ENCODE measurements around the gene SPR. TPM values are rescaled to one million over a fixed set of nuclear protein-coding genes. Genes with fewer than 3 reads are reported as not detected.

The SPR gene
- total and polyA plus RNA-seq, 2 donors (not counting 1 experiment from before 2014, with no cell fraction given) = not detected

DNA sequence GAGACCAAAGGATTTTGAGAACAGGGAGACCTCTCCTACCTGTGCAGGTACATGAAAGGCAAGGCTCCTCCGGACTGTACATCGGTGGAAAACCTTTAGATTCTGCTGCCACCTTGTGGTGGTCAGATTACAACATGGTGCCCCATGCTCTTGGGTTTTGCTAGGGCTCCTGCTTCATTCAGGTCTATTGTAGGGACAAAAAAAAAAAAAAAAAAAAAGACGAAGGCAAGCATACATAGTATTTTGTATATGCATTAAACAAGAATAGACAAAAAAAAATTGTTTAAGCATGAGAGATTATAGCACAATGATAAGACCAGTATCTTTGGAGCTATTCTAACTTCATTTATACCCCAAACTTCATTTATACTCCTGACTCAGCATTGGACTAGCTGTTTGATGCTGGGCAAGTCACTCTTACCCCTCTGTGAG lies 27.4 kb upstream of the SPR start:
- no peaks in the 10 kb centered on the region for H3K79me2 ChIP-seq (ENCODE audit: control insufficient read depth, insufficient read depth, low read length)
- peaks cover 0 to 7% (median 0%) of the 10 kb centered on the region in 3 donors for H3K9me3 ChIP-seq (ENCODE audit: control extremely low read depth in 1 of 3, control insufficient read depth in 2 of 3, insufficient read depth in 1 of 3, low read length in 2 of 3)
- no peak overlapping the region for H3K4me3 Mint-ChIP-seq
- peaks cover 50% of the 10 kb centered on the region for H3K27me3 Mint-ChIP-seq
- peaks cover 10% of the 10 kb centered on the region in 2 donors for H3K4me1 ChIP-seq (ENCODE audit: control insufficient read depth in 2 of 2, insufficient read depth in 2 of 2, low read length in 2 of 2)
- H4K20me1 ChIP-seq (ENCODE audit: control insufficient read depth, insufficient read depth, low read length, poor library complexity, severe bottlenecking) = no peaks in the 10 kb centered on the region
- intact Hi-C loops (cut with micrococcal nuclease) = loop anchor here (1.0 kb wide), 1 partner anchor 89 kb away; no protein-coding TSS in a partner anchor
- no peak for TF ChIP-seq EZH2 (IDR thresholded peaks at IDR 0.05; ENCODE audit: borderline replicate concordance, insufficient read depth, low read depth, low read length, poor library complexity, severe bottlenecking)
- TF ChIP-seq, protein P1, sequence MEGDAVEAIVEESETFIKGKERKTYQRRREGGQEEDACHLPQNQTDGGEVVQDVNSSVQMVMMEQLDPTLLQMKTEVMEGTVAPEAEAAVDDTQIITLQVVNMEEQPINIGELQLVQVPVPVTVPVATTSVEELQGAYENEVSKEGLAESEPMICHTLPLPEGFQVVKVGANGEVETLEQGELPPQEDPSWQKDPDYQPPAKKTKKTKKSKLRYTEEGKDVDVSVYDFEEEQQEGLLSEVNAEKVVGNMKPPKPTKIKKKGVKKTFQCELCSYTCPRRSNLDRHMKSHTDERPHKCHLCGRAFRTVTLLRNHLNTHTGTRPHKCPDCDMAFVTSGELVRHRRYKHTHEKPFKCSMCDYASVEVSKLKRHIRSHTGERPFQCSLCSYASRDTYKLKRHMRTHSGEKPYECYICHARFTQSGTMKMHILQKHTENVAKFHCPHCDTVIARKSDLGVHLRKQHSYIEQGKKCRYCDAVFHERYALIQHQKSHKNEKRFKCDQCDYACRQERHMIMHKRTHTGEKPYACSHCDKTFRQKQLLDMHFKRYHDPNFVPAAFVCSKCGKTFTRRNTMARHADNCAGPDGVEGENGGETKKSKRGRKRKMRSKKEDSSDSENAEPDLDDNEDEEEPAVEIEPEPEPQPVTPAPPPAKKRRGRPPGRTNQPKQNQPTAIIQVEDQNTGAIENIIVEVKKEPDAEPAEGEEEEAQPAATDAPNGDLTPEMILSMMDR (IDR thresholded peaks at IDR 0.05) = peak; percentile 82
- CTCF ChIA-PET = interaction anchor here (0.5 to 1.5 kb wide), 21 partner anchors 8 to 1888 kb away, joined by 3 to 19 read pairs (median 4); no protein-coding TSS in a partner anchor
- DNase-seq (peak; percentile 72), ATAC-seq (ENCODE audit: low read depth) (peak; percentile 67)
- H3K27ac ChIP-seq (ENCODE audit: low read length in 2 of 2) = no peak overlapping the region
- no peak overlapping the region for H2AFZ ChIP-seq (ENCODE audit: insufficient read depth, low read depth, low read length, poor library complexity, severe bottlenecking)
- no peaks in the 10 kb centered on the region for H3K36me3 ChIP-seq (replicated peaks in 1 of 2; ENCODE audit: control extremely low read depth in 1 of 2, control insufficient read depth in 1 of 2, extremely low read depth in 1 of 2, insufficient read depth in 2 of 2, low read length in 1 of 2)
- no peaks in the 10 kb centered on the region for H3K9me3 Mint-ChIP-seq (ENCODE audit: insufficient read depth)
- peaks cover 12% of the 10 kb centered on the region for H3K4me1 Mint-ChIP-seq
- H3K4me2 ChIP-seq (replicated peaks; ENCODE audit: low read depth, low read length, poor library complexity, severe bottlenecking) = no peak overlapping the region
- 0% methylated on average over 2 of the region's 3 CpGs for WGBS (ENCODE audit: insufficient coverage)
- no peak overlapping the region for H3K27ac Mint-ChIP-seq
- POLR2A ChIA-PET = interaction anchor here (0.7 kb wide), 1 partner anchor 90 kb away, joined by 7 read pairs; no protein-coding TSS in a partner anchor
- H3K27me3 ChIP-seq (replicated peaks in 1 of 4; ENCODE audit: control extremely low read depth in 1 of 4, control insufficient read depth in 3 of 4, insufficient read depth in 4 of 4, low read length in 3 of 4) = peaks cover 0 to 25% (median 24%) of the 10 kb centered on the region in 4 experiments
- H3K9ac ChIP-seq (ENCODE audit: low read length) = no peak overlapping the region
- H3K4me3 ChIP-seq (ENCODE audit: control extremely low read depth in 1 of 5, extremely low read depth in 1 of 5, insufficient read depth in 1 of 5, low read depth in 2 of 5, low read length in 4 of 5) = no peak overlapping the region

- H3K4me2 ChIP-seq (replicated peaks; ENCODE audit: low read depth, low read length, poor library complexity, severe bottlenecking) = peak overlapping the region; percentile 67
- H3K9me3 Mint-ChIP-seq (ENCODE audit: insufficient read depth) = no peaks in the 10 kb centered on the region
- peak overlapping the region in 2 of 5 experiments; percentile 34 to 50 for H3K4me3 ChIP-seq (ENCODE audit: control extremely low read depth in 1 of 5, extremely low read depth in 1 of 5, insufficient read depth in 1 of 5, low read depth in 2 of 5, low read length in 4 of 5)
- H3K4me1 ChIP-seq (ENCODE audit: control insufficient read depth in 2 of 2, insufficient read depth in 2 of 2, low read length in 2 of 2) = peaks cover 10% of the 10 kb centered on the region in 2 donors
- H3K27ac ChIP-seq (ENCODE audit: low read length in 2 of 2) = no peak overlapping the region
- POLR2A ChIA-PET = interaction anchor here (1.2 kb wide), 1 partner anchor 524 kb away, joined by 3 read pairs; the partner anchor contains the start of gene ALMS1
- CTCF ChIA-PET = interaction anchor here (0.9 to 3.3 kb wide), 13 partner anchors 9 to 315 kb away, joined by 3 to 19 read pairs (median 5); no protein-coding TSS in a partner anchor
- H4K20me1 ChIP-seq (ENCODE audit: control insufficient read depth, insufficient read depth, low read length, poor library complexity, severe bottlenecking) = no peaks in the 10 kb centered on the region
- H3K4me1 Mint-ChIP-seq = peaks cover 12% of the 10 kb centered on the region
- peaks cover 44% of the 10 kb centered on the region for H3K27me3 Mint-ChIP-seq
- H3K27me3 ChIP-seq (replicated peaks in 1 of 4; ENCODE audit: control extremely low read depth in 1 of 4, control insufficient read depth in 3 of 4, insufficient read depth in 4 of 4, low read length in 3 of 4) = peaks cover 0 to 29% (median 22%) of the 10 kb centered on the region in 4 experiments
- DNase-seq (peak; percentile 87), ATAC-seq (ENCODE audit: low read depth) (peak; percentile 88)
- intact Hi-C loops (cut with micrococcal nuclease) = no loop called here
- H3K27ac Mint-ChIP-seq = no peak overlapping the region
- H3K79me2 ChIP-seq (ENCODE audit: control insufficient read depth, insufficient read depth, low read length) = no peaks in the 10 kb centered on the region
- no peaks in the 10 kb centered on the region for H3K36me3 ChIP-seq (replicated peaks in 1 of 2; ENCODE audit: control extremely low read depth in 1 of 2, control insufficient read depth in 1 of 2, extremely low read depth in 1 of 2, insufficient read depth in 2 of 2, low read length in 1 of 2)
- H3K9me3 ChIP-seq (ENCODE audit: control extremely low read depth in 1 of 3, control insufficient read depth in 2 of 3, insufficient read depth in 1 of 3, low read length in 2 of 3) = peaks cover 0 to 7% (median 0%) of the 10 kb centered on the region in 3 donors
- TF ChIP-seq, protein P1 (IDR thresholded peaks at IDR 0.05) = peak; percentile 99
- no peak for TF ChIP-seq EZH2 (IDR thresholded peaks at IDR 0.05; ENCODE audit: borderline replicate concordance, insufficient read depth, low read depth, low read length, poor library complexity, severe bottlenecking)
- 5% methylated on average over 33 of the region's 33 CpGs for WGBS (ENCODE audit: insufficient coverage)
- H3K4me3 Mint-ChIP-seq = peak overlapping the region; percentile 68
- peak overlapping the region; percentile 41 for H3K9ac ChIP-seq (ENCODE audit: low read length)
- peak overlapping the region; percentile 77 for H2AFZ ChIP-seq (ENCODE audit: insufficient read depth, low read depth, low read length, poor library complexity, severe bottlenecking)
Observed at GRCh38 chr2:72862239-72862988, 24.8 kb upstream of the SPR start.

All from B cell (primary cell).